Endometrial microvascular endothelial cells (primary cell): ENCODE data around the gene TLE2. TPM values are rescaled to one million over a fixed set of nuclear protein-coding genes. Genes with fewer than 3 reads are reported as not detected.
"Not testable (repeated sequence)": the region's sequence is repeated elsewhere in the genome, so short reads cannot be mapped to it uniquely, and the experiment has no call there.

ENCODE experiments used
- in situ Hi-C: cut with HindIII; loops from 2 replicates; pipeline ENCODE4 v1.10.0; 2017; ENCODE audit warnings: low sequenced_read_pairs, low pct_unique_long_range_greater_than_20kb; ENCODE audit errors: inconsistent ontology term
- total RNA-seq: library from RNA; depleted of rRNA; stranded (reverse); fragments of >200 nt; gene quantifications from one replicate; pipeline ENCODE4 v1.2.3, GENCODE V29; 2015; ENCODE audit errors: inconsistent ontology term

TLE2 gene
- total RNA-seq, 1 donor from 2014 or later = 11.3 TPM

GRCh38 chr19:2974342-2975041 lies 54.6 kb downstream of the TLE2 start:
- in situ Hi-C loops = no loop called here

GRCh38 chr19:2973229-2973628 lies 55.9 kb downstream of the TLE2 start:
- in situ Hi-C loops = no loop called here

GRCh38 chr19:2970201-2970835 lies 58.8 kb downstream of the TLE2 start:
- in situ Hi-C loops = no loop called here

GRCh38 chr19:2969104-2969504 lies 60.0 kb downstream of the TLE2 start:
- in situ Hi-C loops = no loop called here

- in situ Hi-C loops = no loop called here
These were observed 61.1 kb downstream of the TLE2 start for GRCh38 chr19:2967972-2968371.

- in situ Hi-C loops = no loop called here
These were observed 64.2 kb downstream of the TLE2 start for GRCh38 chr19:2964874-2965273.

- in situ Hi-C loops = not testable (repeated sequence)
These were observed 65.4 kb downstream of the TLE2 start for GRCh38 chr19:2963631-2964030.

- in situ Hi-C loops = no loop called here
These were observed 66.0 kb downstream of the TLE2 start for GRCh38 chr19:2963122-2963521.

GRCh38 chr19:2962018-2962670 lies 66.9 kb downstream of the TLE2 start:
- in situ Hi-C loops = no loop called here

- in situ Hi-C loops = no loop called here
These were observed 69.0 kb downstream of the TLE2 start for GRCh38 chr19:2960120-2960519.

GRCh38 chr19:2957160-2957559 lies 71.9 kb downstream of the TLE2 start:
- in situ Hi-C loops = no loop called here

GRCh38 chr19:2952953-2953481 lies 76.1 kb downstream of the TLE2 start:
- in situ Hi-C loops = no loop called here

- in situ Hi-C loops = no loop called here
These were observed 78.6 kb downstream of the TLE2 start for GRCh38 chr19:2950286-2951124.

- in situ Hi-C loops = no loop called here
These were observed 79.2 kb downstream of the TLE2 start for GRCh38 chr19:2949939-2950285.

Other genes with a start within 250 kb of the TLE2 start
- 101 TPM for gene SGTA, start 246.0 kb downstream of the TLE2 start, total RNA-seq
- 140 TPM for gene THOP1, start 243.8 kb downstream of the TLE2 start, total RNA-seq
- 5.4 TPM for gene ZNF554, start 209.4 kb downstream of the TLE2 start, total RNA-seq
- gene ZNF555, start 187.8 kb downstream of the TLE2 start, total RNA-seq = 3.2 TPM
- not detected for gene ZNF556, start 161.9 kb downstream of the TLE2 start, total RNA-seq
- gene ZNF57, start 128.4 kb downstream of the TLE2 start, total RNA-seq = 4.6 TPM
- 2.3 TPM for gene ZNF77, start 84.3 kb downstream of the TLE2 start, total RNA-seq
- 0.09 TPM for gene TLE6, start 51.7 kb downstream of the TLE2 start, total RNA-seq
- gene TLE5, start 33.2 kb upstream of the TLE2 start, total RNA-seq = 246 TPM
- 88.8 TPM for gene GNA11, start 65.1 kb upstream of the TLE2 start, total RNA-seq
- not detected for gene GNA15, start 106.8 kb upstream of the TLE2 start, total RNA-seq
- gene S1PR4, start 149.5 kb upstream of the TLE2 start, total RNA-seq = 0.46 TPM
- 125 TPM for gene NCLN, start 156.7 kb upstream of the TLE2 start, total RNA-seq
- not detected for gene CELF5, start 195.4 kb upstream of the TLE2 start, total RNA-seq